Breast epithelium (tissue), 3 donors: ENCODE measurements around the gene ITGAX.

Experiments
- CTCF ChIP-seq, 3 donors: fragments of 450-650 bp; IDR thresholded peaks; one replicate each; pipeline ENCODE4 v1.5.1; 2016 to 2017; ENCODE audit warnings: antibody characterized with exemption in 3 of 3, mild to moderate bottlenecking in 3 of 3, moderate library complexity in 3 of 3
- POLR2A ChIP-seq: fragments of 450-650 bp; IDR thresholded peaks from one replicate; pipeline ENCODE4 v1.6.1; 2016; ENCODE audit warnings: antibody characterized with exemption, mild to moderate bottlenecking, moderate library complexity
- POLR2AphosphoS5 ChIP-seq, 3 donors: sonication (generic); formaldehyde crosslinking; IDR thresholded peaks; one replicate each; pipeline ENCODE4 v1.6.1; 2017; ENCODE audit warnings: antibody characterized with exemption in 3 of 3

- no peak for TF ChIP-seq POLR2A
- TF ChIP-seq CTCF (IDR thresholded peaks at IDR 0.05): no peak
- TF ChIP-seq POLR2AphosphoS5 (IDR thresholded peaks at IDR 0.05): no peak
Measured at GRCh38 chr16:31420037-31420436, 65.1 kb downstream of the ITGAX start.
